Measurements from ENCODE around the gene SLC4A8.

GRCh38 chr12:51434305-51434704 is 9.7 kb downstream of the SLC4A8 start:
- TF ChIP-seq YY1 (IDR thresholded peaks at IDR 0.05; ENCODE audit: extremely low read depth, insufficient replicate concordance, low read depth, low read length) (no peak), POLR2A (IDR thresholded peaks at IDR 0.05; ENCODE audit: borderline replicate concordance, extremely low read depth, insufficient read depth, insufficient read length) (no peak)

Measured in HCT116 (cell line).